ENCODE results near the gene SELENOO.
"Not testable (repeated sequence)": the region's sequence is repeated elsewhere in the genome, so short reads cannot be mapped to it uniquely, and the experiment has no call there.

The SELENOO gene

DNA sequence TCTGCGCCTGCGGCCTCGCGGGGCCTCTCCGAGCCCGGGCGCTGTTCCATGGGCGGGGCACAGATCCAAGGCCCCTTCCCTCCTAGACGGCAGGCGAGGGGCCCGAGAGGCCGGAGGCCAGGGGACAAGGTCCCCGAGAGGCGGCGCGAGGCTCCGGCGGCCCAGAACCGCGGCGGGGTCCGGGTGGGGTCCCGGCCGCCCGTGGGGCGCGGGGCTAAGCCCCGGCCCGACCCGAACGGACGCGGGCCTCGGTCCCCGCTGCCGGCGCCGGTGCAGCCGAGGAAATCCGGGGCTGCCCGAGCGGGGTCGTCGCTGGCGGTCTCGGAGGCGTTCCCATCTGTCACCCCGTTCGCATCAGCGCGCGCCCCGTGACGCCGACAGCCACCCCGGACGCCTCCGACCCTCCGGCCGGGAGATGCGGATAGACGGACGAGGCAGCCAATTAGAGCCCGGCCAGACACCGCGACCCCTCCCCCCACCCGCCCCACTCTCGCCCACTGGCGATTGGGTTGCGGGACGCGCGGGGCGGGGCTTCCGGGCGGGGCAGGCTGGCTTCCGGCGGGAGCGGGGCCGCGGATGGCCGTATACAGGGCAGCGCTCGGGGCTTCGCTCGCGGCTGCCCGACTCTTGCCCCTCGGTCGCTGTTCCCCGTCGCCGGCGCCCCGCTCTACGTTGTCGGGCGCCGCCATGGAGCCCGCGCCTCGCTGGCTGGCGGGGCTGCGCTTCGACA lies at the start of gene SELENOO:
SELENOO (plus strand) TSS at position 551 of the 730 bp plus-strand sequence; CDS start at position 577, 26 bp downstream.
- DNase-seq = peak; percentile 84

GRCh38 chr22:50151571-50152537 lies 49.0 kb upstream of the SELENOO start:
- no peak for DNase-seq

GRCh38 chr22:50153056-50153755 lies 47.6 kb upstream of the SELENOO start:
- DNase-seq = no peak

- no peak for DNase-seq
Measured at GRCh38 chr22:50153756-50154140, 47.1 kb upstream of the SELENOO start.

DNA sequence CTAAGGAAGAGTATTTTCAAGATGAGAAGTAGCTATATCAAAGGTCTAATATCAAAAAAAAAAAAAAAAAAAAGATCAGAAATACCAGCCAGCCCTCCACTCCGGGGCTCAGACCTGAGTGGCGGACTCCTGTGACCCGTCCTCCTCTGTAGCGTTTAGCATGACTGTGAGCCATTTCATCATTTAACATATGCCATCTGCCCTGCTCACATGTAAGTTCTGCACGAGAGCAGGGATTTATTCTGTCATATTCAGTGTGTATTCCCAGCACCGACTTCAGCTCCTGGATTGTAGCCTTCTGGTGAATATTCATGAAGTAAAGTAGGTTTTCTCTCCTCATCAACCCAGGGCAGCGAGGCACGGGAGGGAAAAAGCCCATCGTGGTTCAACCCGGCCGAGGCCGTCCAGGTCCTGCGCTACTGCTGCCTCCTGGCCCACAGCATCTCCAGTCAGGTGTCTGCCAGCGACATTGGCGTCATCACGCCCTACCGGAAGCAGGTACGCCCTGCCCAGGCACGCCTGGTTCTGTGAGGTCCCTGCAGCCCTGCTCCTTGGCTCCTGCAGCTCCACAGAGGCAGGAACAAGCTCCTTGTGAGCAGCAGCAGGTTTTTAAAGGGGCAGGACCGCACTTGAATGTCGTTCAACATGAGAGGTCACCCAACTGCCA lies 43.0 kb upstream of the SELENOO start:
- DNase-seq = no peak

GRCh38 chr22:50160947-50161346 lies 39.9 kb upstream of the SELENOO start:
- DNase-seq = no peak

DNA sequence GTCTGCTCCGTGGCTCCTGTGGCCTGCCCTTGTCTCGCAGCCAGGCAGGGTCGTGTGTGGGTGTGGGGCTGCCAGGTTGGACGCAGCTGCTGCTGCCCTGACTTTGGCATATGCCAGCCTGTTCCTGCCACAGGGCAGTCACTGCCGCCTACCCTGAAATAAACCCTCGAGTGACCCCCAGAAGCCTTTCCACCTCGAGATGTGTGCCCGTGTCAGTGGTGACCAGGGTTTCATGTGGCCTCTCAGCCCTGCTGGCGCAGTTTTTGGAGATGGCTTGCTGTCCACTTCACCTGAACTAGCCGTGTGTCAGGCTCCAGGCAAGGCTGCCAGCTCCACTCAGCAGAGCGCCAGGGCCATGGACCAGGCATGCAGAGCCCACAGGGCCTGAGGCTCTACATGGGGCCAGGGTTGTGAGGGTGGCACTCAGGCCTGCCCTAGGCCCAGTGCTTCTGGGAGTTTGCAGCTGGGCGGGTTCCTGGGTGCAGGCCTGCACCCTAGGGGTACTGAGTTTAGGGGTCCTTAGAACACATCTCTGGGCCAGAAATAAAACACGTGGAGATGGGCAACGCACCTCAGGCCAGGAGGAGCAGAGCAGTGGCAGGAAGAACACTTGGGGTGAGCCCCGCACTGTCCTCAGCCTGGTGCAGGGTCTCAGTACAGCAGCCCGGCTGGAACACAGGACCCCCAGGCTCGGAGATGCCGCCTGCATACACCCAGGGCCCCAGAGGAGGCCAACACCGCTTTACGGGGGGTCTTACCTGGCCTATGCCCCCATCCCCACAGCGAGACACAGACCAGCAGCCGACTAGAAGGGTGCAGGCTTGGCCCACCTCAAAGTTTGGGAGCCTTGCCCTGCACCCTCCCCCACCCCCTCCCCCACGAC lies 39.1 kb upstream of the SELENOO start:
- no peak for DNase-seq

DNA sequence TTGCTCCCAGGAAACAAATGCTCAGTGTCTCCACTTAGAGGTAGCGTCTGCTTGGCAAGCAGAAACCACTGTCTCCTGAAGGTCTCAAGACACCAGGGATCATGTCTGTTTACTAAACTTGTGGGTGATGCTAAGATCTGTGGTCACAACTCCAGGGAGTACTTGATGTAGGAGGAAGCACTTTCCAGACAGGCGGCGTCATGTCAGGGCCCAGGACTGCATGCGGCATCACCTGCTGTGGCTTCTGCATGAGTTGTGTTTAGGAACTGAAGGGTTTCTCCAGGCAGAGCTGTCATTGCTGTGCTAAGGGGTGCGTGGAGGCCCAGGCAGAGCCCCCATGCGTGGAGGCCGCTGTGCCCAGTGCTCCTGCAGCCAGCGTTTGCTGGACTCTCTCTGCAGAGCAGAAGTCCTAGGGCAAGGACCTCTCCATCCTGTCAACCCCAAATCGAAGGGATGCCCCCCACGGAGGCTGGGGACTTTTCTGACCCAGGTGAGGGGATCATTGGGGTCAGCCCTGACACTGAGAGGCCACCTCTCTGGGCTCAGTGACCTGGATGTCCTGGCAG lies 38.3 kb upstream of the SELENOO start:
- DNase-seq = no peak

DNA sequence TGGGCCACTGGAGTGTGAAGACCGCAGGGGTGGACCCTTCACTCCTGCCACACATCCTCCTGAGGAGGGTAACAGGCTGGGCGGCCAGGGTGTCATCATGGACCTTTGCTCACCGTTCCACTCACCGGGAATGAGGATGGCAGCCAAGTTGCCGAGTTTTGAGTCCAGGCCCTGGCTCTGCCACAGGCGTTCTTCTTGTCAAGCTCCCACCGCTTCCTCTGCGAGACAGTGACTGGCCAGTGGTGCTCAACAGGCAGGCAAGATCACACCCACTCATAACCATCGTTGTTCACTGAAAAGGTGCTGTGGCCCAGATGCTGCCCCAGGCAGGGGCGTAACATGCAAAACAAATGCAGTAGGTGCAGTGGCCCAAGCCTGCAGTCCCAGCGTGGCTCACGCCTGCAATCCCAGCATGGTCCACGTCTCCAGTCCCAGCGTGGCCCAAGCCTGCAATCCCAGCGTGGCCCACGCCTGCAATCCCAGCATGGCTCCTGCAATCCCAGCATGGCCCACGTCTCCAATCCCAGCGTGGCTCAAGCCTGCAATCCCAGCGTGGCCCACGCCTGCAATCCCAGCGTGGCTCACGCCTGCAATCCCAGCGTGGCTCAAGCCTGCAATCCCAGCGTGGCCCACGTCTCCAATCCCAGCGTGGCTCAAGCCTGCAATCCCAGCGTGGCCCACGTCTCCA lies 35.2 kb upstream of the SELENOO start:
- no peak for DNase-seq

DNA sequence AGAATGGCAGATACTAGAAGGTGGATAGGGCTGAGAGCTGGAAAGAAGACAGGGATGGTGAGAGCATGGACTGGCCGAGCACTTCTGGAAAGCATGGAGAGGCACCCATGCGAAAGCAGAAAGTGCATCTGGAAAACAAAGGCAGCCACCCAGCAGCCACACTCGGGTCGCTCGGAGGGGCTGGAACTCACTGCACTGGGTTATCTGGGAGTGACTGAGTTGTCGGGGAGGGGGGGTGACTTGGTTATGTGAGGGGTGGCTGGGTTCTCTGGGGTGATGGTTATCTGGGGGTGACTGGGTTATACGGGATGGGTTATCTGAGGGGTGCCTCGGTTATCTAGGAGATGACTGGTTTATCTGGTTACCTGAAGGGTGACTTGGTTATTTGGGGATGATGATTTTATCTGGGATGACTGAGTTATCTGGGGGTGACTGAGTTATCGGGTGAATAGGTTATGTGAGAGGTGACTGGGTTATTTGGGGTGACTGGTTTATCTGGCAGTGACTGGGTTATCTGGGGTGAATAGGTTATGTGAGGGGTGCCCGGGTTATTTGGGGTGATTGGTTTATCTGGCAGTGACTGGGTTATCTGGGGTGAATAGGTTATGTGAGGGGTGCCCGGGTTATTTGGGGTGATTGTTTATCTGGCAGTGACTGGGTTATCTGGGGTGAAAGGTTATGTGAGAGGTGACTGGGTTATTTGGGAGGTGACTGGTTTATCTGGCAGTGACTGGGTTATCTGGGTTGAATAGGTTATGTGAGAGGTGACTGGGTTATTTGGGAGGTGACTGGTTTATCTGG lies 32.9 kb upstream of the SELENOO start:
- DNase-seq = no peak

GRCh38 chr22:50168490-50169180 lies 32.2 kb upstream of the SELENOO start:
- DNase-seq = not testable (repeated sequence)

- DNase-seq = no peak
Measured at GRCh38 chr22:50169181-50169759, 31.5 kb upstream of the SELENOO start.

DNA sequence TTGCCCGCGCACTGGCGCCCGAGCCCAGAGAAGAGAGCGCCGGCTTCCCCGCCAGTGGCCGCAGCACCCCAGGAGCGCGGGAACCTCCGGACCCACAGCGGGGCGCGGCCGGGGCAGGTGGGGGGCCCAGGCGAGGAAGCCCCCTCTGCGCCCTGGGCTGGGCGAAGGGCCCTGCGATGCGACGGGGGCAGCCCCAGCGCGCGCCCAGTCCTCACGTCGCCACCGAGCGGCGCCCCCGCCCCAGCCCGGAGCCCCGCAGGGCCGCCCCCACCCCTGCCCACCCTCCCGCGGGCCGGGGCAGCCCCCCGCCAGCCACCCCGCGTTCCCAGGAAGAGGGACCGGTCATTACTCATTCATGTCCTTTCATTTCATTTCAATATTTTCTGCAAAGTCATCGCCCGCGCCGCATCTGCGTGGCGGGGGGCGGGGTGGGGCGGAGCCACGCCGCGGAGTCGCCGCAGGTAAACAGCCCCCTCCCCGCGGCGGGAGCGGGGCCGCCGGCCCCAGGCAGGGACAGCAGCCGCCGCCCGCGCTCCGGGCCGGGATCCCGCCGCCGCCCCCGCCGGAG lies 31.0 kb upstream of the SELENOO start:
- no peak for DNase-seq

GRCh38 chr22:50170453-50171318 lies 30.1 kb upstream of the SELENOO start, which contains the start of gene PANX2:
Gene PANX2 (plus strand): TSS chr22:50170731. CDS start chr22:50170731, 0 bp downstream.
- no peak for DNase-seq

- no peak for DNase-seq
Measured at GRCh38 chr22:50171319-50171964, 29.4 kb upstream of the SELENOO start.

DNA sequence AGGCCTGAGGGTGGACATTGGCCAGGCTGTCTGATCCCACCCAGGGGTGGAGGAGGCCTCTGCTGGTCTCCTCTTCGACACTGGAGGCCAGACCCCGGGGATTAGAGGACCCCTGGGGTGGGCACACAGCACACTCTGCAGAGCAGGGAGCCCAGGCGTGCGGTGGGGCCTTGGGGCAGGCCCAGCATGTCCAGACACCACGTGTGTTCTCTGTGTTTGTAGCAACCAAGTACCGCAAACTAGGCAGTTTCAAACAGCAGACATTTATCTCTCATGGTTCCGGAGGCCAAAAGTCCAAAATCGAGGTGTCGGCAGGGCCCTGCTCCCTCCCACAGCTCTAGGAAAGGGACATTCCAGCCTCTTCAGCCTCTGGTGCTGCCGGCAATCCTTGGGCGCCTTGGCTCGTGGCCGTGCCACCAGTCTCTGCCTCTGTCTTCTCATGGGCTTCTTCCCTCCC lies 28.8 kb upstream of the SELENOO start:
- DNase-seq = no peak
